ENCODE results near the gene SEPHS2. TPM values are rescaled to one million over a fixed set of nuclear protein-coding genes. Genes with fewer than 3 reads are reported as not detected.
A peak's percentile ranks its signal among the peaks of the same experiment; 100 is the strongest.
"Not testable (repeated sequence)": the region's sequence is repeated elsewhere in the genome, so short reads cannot be mapped to it uniquely, and the experiment has no call there.

The SEPHS2 gene
- total RNA-seq, 1 experiment from 2014 or later, result 16.3 TPM

DNA sequence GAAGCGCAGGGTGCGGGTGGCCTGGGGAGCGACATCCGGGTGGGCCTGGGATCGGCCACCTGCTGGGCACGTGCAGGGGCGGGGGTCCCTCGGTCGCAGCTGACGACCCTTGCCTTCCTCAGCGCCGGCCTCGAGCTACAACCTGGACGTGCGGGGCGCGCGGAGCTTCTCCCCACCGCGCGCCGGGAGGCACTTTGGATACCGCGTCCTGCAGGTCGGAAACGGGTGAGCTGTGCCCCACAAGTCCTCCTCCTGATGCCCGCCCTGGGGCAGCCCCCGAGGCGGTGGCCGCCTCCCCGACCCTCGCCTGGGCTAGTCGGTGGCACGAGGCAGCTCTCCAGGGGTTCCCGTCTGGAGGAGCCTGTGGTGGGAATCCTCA is 28.4 kb upstream of the SEPHS2 start:
- Histone ChIP-seq H3K79me2 (ENCODE audit: low read length) (no peaks in the 10 kb centered on the region), H3K9ac (ENCODE audit: low read length) (no peak overlapping the region), H3K4me3 (ENCODE audit: low read length) (no peak overlapping the region), H3K36me3 (ENCODE audit: insufficient read depth, low read length) (no peaks in the 10 kb centered on the region), H3K27me3 (ENCODE audit: low read length) (no peaks in the 10 kb centered on the region), H3K9me2 (replicated peaks; ENCODE audit: insufficient read depth, low read length) (no peaks in the 10 kb centered on the region), H4K20me1 (ENCODE audit: insufficient read depth, low read depth, low read length) (no peaks in the 10 kb centered on the region), H3K27ac (ENCODE audit: low read length) (no peak overlapping the region), H3K4me2 (ENCODE audit: low read depth, low read length, poor library complexity, severe bottlenecking) (no peak overlapping the region), H2AFZ (ENCODE audit: low read length) (no peak overlapping the region), H3K4me1 (ENCODE audit: low read length) (peaks cover 34% of the 10 kb centered on the region), H3K9me3 (ENCODE audit: low read length) (no peaks in the 10 kb centered on the region)
- DNase-seq, result no peak

DNA sequence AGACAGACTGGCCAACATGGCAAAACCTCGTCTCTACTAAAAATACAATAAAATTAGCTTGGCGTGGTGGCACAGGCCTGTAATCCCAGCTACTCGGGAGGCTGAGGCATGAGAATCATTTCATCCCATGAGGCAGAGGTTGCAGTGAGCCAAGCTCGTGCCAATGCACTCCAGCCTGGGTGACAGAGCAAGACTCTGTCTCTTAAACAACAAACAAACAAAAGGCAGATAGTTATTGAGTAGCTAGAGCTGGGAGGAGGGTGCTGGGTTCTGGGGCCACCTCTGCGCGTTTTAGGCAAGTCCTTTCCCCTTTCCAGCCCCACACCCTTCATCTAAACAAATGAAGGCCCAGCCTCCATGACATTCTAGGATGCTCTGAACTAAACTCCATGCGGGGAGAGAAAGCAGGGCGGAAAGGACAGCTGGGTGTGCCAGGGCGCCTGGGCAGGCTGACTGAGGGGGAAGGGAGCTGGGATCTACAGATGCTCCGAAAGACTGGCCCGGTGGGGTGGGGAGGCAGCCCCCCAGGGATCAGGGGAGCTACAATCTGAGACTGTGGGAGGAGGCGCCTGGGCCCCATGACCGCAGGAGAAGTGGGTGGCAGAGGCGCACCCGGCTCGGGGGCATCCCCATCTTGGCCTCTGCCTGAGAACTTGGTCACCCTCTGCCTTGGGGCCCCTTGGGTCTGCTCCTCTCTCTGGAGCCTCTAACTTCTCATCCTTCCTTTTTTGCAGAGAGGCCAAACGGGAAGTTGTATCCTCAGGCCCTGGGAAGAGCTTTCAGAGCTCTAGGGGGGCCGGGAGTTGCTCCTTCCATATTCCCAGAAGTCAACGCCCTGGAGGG is 27.8 kb upstream of the SEPHS2 start:
- Histone ChIP-seq H3K36me3 (ENCODE audit: insufficient read depth, low read length) (no peaks in the 10 kb centered on the region), H4K20me1 (ENCODE audit: insufficient read depth, low read depth, low read length) (no peaks in the 10 kb centered on the region), H3K9me2 (replicated peaks; ENCODE audit: insufficient read depth, low read length) (no peaks in the 10 kb centered on the region), H3K4me3 (ENCODE audit: low read length) (no peak overlapping the region), H3K79me2 (ENCODE audit: low read length) (no peaks in the 10 kb centered on the region), H3K9me3 (ENCODE audit: low read length) (no peaks in the 10 kb centered on the region), H3K9ac (ENCODE audit: low read length) (no peak overlapping the region), H3K4me2 (ENCODE audit: low read depth, low read length, poor library complexity, severe bottlenecking) (no peak overlapping the region), H3K27me3 (ENCODE audit: low read length) (no peaks in the 10 kb centered on the region), H3K4me1 (ENCODE audit: low read length) (peaks cover 33% of the 10 kb centered on the region), H3K27ac (ENCODE audit: low read length) (no peak overlapping the region), H2AFZ (ENCODE audit: low read length) (no peak overlapping the region)
- no peak for DNase-seq

DNA sequence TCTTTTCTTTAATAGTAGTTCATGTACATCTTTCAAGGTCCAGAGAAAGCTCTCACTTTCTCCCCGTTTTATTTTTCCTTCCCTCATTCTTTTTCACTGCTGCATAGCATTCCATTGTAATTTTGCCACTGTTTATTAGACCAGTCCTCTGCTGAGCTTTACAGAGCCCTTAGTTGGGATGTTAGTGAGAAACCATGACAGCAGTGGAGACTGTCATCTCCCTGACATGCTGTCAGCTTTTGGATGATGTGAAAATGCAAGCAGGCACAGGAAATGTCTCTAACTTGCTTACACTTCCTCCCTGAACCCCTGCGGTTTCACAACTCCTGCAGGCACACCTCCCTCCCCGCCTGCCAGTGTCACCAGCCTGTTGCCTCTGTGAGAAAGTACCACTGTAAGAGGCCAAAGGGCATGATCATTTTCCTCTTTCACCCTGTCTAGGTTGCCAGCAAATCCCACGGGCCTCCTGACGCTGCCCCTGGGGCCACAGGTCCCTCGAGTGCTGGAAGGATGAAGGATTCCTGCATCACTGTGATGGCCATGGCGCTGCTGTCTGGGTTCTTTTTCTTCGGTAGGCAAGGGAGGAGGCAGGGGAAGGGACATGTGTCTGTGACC is 26.8 kb upstream of the SEPHS2 start, which contains the start of gene ITGAL:
Gene ITGAL, plus strand, starts transcription at position 415 of the 615 bp plus-strand sequence. Its CDS starts 96 bp downstream, at position 511.
- Histone ChIP-seq H3K36me3 (ENCODE audit: insufficient read depth, low read length) (no peaks in the 10 kb centered on the region), H3K79me2 (ENCODE audit: low read length) (no peaks in the 10 kb centered on the region), H3K4me3 (ENCODE audit: low read length) (no peak within 1 kb of the TSS)

DNA sequence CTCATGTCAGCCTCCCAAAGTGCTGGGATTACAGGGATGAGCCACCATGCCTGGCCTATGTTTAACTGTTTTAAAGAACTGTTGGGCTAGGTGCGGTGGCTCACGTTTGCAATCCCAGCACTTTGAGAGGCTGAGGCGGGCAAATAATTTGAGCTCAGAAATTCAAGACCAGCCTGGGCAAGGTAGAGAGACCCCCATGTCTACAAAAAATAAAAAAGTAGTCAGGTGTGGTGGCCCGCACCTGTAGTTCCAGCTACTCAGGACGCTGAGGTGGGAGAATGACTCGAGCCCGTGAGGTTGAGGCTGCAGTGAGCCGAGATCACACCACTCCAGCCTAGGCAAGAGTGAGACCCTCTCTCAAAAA is 24.9 kb upstream of the SEPHS2 start:
- H3K27me3 ChIP-seq (ENCODE audit: low read length), result no peaks in the 10 kb centered on the region
- no peaks in the 10 kb centered on the region for H3K9me3 ChIP-seq (ENCODE audit: low read length)
- H3K4me2 ChIP-seq (ENCODE audit: low read depth, low read length, poor library complexity, severe bottlenecking), result peak overlapping the region; percentile 60
- no peaks in the 10 kb centered on the region for H4K20me1 ChIP-seq (ENCODE audit: insufficient read depth, low read depth, low read length)
- H3K4me1 ChIP-seq (ENCODE audit: low read length), result peaks cover 33% of the 10 kb centered on the region
- no peaks in the 10 kb centered on the region for H3K79me2 ChIP-seq (ENCODE audit: low read length)
- H2AFZ ChIP-seq (ENCODE audit: low read length), result 0 out of 2 replicates have a peak overlapping the region, but pooled peaks have one; percentile 69
- H3K9ac ChIP-seq (ENCODE audit: low read length), result no peak overlapping the region
- no peak overlapping the region for H3K4me3 ChIP-seq (ENCODE audit: low read length)
- H3K36me3 ChIP-seq (ENCODE audit: insufficient read depth, low read length), result no peaks in the 10 kb centered on the region
- H3K27ac ChIP-seq (ENCODE audit: low read length), result no peak overlapping the region
- no peaks in the 10 kb centered on the region for H3K9me2 ChIP-seq (replicated peaks; ENCODE audit: insufficient read depth, low read length)
- no peak for DNase-seq

More for the DNA sequence above, 26.8 kb upstream of the SEPHS2 start, which contains the start of gene ITGAL:
- H3K27me3 ChIP-seq (ENCODE audit: low read length), result no peaks in the 10 kb centered on the region
- peak; percentile 58 for DNase-seq
- H3K27ac ChIP-seq (ENCODE audit: low read length), result no peak within 1 kb of the TSS
- no peak within 1 kb of the TSS for H2AFZ ChIP-seq (ENCODE audit: low read length)
- no peaks in the 10 kb centered on the region for H3K9me2 ChIP-seq (replicated peaks; ENCODE audit: insufficient read depth, low read length)
- H3K9me3 ChIP-seq (ENCODE audit: low read length), result no peaks in the 10 kb centered on the region
- H3K4me1 ChIP-seq (ENCODE audit: low read length), result peaks cover 33% of the 10 kb centered on the region
- H3K9ac ChIP-seq (ENCODE audit: low read length), result no peak within 1 kb of the TSS
- H3K4me2 ChIP-seq (ENCODE audit: low read depth, low read length, poor library complexity, severe bottlenecking), result peak within 1 kb of the TSS; percentile 60
- no peaks in the 10 kb centered on the region for H4K20me1 ChIP-seq (ENCODE audit: insufficient read depth, low read depth, low read length)

DNA sequence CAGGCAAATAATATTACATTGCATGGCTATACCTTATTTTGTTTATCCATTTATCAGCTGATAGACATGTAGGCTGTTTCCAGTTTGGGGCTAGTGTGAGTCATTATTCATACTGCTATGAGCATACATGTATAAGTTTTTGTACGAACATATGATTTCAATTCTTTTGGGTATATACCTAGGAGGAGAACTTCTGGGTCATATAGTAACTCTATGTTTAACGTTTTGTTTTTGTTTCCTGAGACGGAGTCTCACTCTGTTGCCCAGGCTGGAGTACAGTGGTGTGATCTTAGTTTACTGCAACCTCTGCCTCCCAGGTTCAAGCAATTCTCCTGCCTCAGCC is 24.5 kb upstream of the SEPHS2 start:
- Histone ChIP-seq H3K9ac (ENCODE audit: low read length) (no peak overlapping the region), H3K9me3 (ENCODE audit: low read length) (no peaks in the 10 kb centered on the region), H3K4me1 (ENCODE audit: low read length) (peaks cover 33% of the 10 kb centered on the region), H3K27ac (ENCODE audit: low read length) (no peak overlapping the region), H4K20me1 (ENCODE audit: insufficient read depth, low read depth, low read length) (no peaks in the 10 kb centered on the region), H3K4me3 (ENCODE audit: low read length) (no peak overlapping the region), H3K4me2 (ENCODE audit: low read depth, low read length, poor library complexity, severe bottlenecking) (no peak overlapping the region), H3K36me3 (ENCODE audit: insufficient read depth, low read length) (no peaks in the 10 kb centered on the region), H2AFZ (ENCODE audit: low read length) (no peak overlapping the region), H3K79me2 (ENCODE audit: low read length) (no peaks in the 10 kb centered on the region), H3K9me2 (replicated peaks; ENCODE audit: insufficient read depth, low read length) (no peaks in the 10 kb centered on the region), H3K27me3 (ENCODE audit: low read length) (no peaks in the 10 kb centered on the region)
- no peak for DNase-seq

DNA sequence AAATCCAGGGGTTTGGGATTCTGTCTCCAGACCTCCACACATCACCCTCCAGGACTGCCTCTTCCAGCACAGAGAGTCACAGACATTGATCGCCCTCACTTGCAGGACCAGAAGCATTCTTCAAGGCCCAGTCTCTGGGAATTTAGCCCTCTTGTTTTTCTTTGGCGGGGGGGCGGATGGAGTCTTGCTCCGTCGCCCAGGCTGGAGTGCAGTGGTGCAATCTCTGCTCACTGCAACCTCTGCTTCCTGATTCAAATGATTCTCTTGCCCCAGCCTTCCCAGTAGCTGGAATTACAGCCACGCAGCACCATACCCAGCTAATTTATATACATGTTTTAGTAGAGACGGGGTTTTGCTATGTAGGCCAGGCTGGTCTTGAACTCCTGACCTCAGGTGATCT is 18.4 kb upstream of the SEPHS2 start:
- Histone ChIP-seq H3K9me2 (replicated peaks; ENCODE audit: insufficient read depth, low read length) (no peaks in the 10 kb centered on the region), H4K20me1 (ENCODE audit: insufficient read depth, low read depth, low read length) (no peaks in the 10 kb centered on the region), H3K4me2 (ENCODE audit: low read depth, low read length, poor library complexity, severe bottlenecking) (no peak overlapping the region), H3K4me3 (ENCODE audit: low read length) (no peak overlapping the region), H3K9me3 (ENCODE audit: low read length) (no peaks in the 10 kb centered on the region), H3K79me2 (ENCODE audit: low read length) (no peaks in the 10 kb centered on the region), H3K36me3 (ENCODE audit: insufficient read depth, low read length) (no peaks in the 10 kb centered on the region), H3K27me3 (ENCODE audit: low read length) (no peaks in the 10 kb centered on the region), H3K4me1 (ENCODE audit: low read length) (peaks cover 13% of the 10 kb centered on the region), H2AFZ (ENCODE audit: low read length) (no peak overlapping the region), H3K27ac (ENCODE audit: low read length) (no peak overlapping the region), H3K9ac (ENCODE audit: low read length) (no peak overlapping the region)
- no peak for DNase-seq

DNA sequence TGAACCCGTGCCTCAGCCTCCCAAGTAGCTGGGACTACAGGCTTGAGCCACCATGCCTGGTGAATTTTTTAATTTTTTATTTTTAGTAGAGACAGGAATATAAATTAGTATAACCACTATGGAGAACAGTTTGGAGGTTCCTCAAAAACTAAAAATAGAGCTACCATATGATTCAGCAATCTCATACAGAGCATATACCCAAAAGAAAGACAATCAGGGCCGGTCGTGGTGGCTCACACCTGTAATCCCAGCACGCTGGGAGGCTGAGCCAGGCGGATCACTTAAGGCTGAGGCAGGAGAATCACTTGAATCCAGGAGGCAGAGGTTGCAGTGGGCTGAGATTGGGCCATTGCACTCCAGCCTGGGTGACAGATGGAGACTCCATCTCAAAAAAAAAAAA is 15.8 kb upstream of the SEPHS2 start:
- not testable (repeated sequence) for DNase-seq; H3K4me3 ChIP-seq (ENCODE audit: low read length); H3K36me3 ChIP-seq (ENCODE audit: insufficient read depth, low read length); H2AFZ ChIP-seq (ENCODE audit: low read length); H3K9ac ChIP-seq (ENCODE audit: low read length); H3K9me2 ChIP-seq (replicated peaks; ENCODE audit: insufficient read depth, low read length); H3K9me3 ChIP-seq (ENCODE audit: low read length); H3K27ac ChIP-seq (ENCODE audit: low read length); H4K20me1 ChIP-seq (ENCODE audit: insufficient read depth, low read depth, low read length); H3K27me3 ChIP-seq (ENCODE audit: low read length); H3K79me2 ChIP-seq (ENCODE audit: low read length); H3K4me2 ChIP-seq (ENCODE audit: low read depth, low read length, poor library complexity, severe bottlenecking)
- peaks cover 18% of the 10 kb centered on the region for H3K4me1 ChIP-seq (ENCODE audit: low read length)

DNA sequence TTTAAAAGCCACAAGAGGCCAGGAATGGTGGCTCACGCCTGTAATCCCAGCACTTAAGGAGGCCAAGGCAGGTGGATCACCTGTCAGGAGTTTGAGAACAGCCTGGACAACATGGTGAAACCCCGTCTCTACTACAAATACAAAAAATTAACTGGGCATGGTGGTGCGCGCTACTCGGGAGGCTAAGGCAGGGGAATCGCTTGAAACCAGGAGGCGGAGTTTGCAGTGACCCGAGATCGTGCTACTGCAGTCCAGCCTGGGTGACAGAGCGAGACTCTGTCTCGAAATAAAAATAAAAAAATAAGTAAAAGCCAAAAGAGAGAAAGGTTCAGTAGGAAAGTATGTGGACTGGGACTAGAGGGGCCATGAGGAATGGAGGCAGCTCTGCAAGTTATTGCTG is 13.8 kb upstream of the SEPHS2 start:
- H3K9me2 ChIP-seq (replicated peaks; ENCODE audit: insufficient read depth, low read length), result no peaks in the 10 kb centered on the region
- H3K9ac ChIP-seq (ENCODE audit: low read length), result peak overlapping the region; percentile 35; the same call in 1 of the 2 replicates
- no peak overlapping the region for H3K27ac ChIP-seq (ENCODE audit: low read length)
- no peaks in the 10 kb centered on the region for H3K36me3 ChIP-seq (ENCODE audit: insufficient read depth, low read length)
- peak overlapping the region; percentile 88; the same call in 1 of the 2 replicates for H2AFZ ChIP-seq (ENCODE audit: low read length)
- no peaks in the 10 kb centered on the region for H4K20me1 ChIP-seq (ENCODE audit: insufficient read depth, low read depth, low read length)
- no peaks in the 10 kb centered on the region for H3K27me3 ChIP-seq (ENCODE audit: low read length)
- H3K9me3 ChIP-seq (ENCODE audit: low read length), result no peaks in the 10 kb centered on the region
- no peak overlapping the region for H3K4me3 ChIP-seq (ENCODE audit: low read length)
- DNase-seq, result no peak
- no peaks in the 10 kb centered on the region for H3K79me2 ChIP-seq (ENCODE audit: low read length)
- peak overlapping the region; percentile 31 for H3K4me2 ChIP-seq (ENCODE audit: low read depth, low read length, poor library complexity, severe bottlenecking)
- H3K4me1 ChIP-seq (ENCODE audit: low read length), result peaks cover 18% of the 10 kb centered on the region
